ENCODE measurements around the gene ADAMTS17.

ADAMTS17 gene

GRCh38 chr15:99976000-99976399, 365.8 kb downstream of the ADAMTS17 start:
- Histone ChIP-seq H3K9me3 (ENCODE audit: insufficient read depth, low read length) (no peaks in the 10 kb centered on the region), H3K4me3 (ENCODE audit: low read length) (no peak overlapping the region), H3K36me3 (replicated peaks; ENCODE audit: low read depth, low read length) (no peaks in the 10 kb centered on the region), H3K27ac (ENCODE audit: low read length) (no peak overlapping the region), H4K20me1 (ENCODE audit: insufficient read depth, low read length) (no peaks in the 10 kb centered on the region), H3K4me1 (ENCODE audit: low read length) (no peaks in the 10 kb centered on the region), H3K27me3 (ENCODE audit: low read depth, low read length) (no peaks in the 10 kb centered on the region), H3K79me2 (ENCODE audit: low read length) (no peaks in the 10 kb centered on the region), H3K4me2 (ENCODE audit: low read length) (no peak overlapping the region), H2AFZ (ENCODE audit: low read depth, low read length) (no peak overlapping the region), H3K9ac (ENCODE audit: low read length) (no peak overlapping the region)
- TF ChIP-seq CTCF (IDR thresholded peaks at IDR 0.05; ENCODE audit: low read depth, low read length) (no peak), EZH2phosphoT487 (IDR thresholded peaks at IDR 0.05; ENCODE audit: low read depth) (no peak)

DNA sequence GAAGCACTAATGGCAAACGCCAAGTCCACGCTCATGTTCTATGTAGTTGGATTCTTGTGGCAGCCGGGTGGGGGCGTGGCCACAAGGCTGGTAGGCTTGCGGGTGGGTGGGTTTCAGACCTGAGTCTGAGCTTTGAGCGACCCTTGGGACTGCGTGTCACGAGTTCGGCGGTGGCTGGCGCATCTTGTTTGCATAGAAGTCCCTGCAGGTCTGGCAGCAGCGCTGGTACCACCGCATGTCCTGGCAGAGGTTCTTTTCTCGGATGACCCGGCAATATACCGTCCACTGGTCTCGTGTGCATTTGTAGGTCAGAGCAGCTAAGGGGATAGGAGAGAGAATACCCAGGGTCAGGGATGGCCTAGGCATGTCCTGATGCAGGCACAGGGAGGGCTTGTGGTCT, 367.5 kb downstream of the ADAMTS17 start:
- Histone ChIP-seq H3K79me2 (ENCODE audit: low read length) (no peaks in the 10 kb centered on the region), H3K4me3 (ENCODE audit: low read length) (no peak overlapping the region), H3K36me3 (replicated peaks; ENCODE audit: low read depth, low read length) (no peaks in the 10 kb centered on the region), H3K27me3 (ENCODE audit: low read depth, low read length) (peaks cover 4% of the 10 kb centered on the region; the same call in 1 of the 2 replicates), H3K4me1 (ENCODE audit: low read length) (no peaks in the 10 kb centered on the region), H2AFZ (ENCODE audit: low read depth, low read length) (no peak overlapping the region), H3K9me3 (ENCODE audit: insufficient read depth, low read length) (no peaks in the 10 kb centered on the region), H3K9ac (ENCODE audit: low read length) (no peak overlapping the region), H4K20me1 (ENCODE audit: insufficient read depth, low read length) (no peaks in the 10 kb centered on the region), H3K27ac (ENCODE audit: low read length) (no peak overlapping the region), H3K4me2 (ENCODE audit: low read length) (no peak overlapping the region)
- TF ChIP-seq CTCF (IDR thresholded peaks at IDR 0.05; ENCODE audit: low read depth, low read length) (no peak), EZH2phosphoT487 (IDR thresholded peaks at IDR 0.05; ENCODE audit: low read depth) (no peak)

DNA sequence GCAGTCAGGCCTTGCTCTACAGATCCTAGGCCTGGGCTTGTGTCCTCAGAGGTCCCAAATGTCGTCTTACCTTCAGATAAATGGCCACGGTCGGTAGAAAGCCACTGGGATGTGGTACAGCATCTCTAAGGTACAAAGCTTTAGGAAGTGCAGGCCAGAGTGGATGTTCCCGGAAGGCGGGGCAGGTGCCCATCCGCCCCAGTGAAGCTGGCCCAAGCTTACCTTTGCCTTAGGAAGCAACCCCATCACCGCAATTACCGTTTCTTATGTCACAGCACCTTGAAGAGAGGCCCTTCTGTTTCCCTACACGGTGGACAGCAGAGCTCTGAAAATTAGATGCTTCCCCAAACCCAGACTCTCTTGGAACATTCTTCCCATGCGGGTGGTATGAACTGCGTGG, 368.4 kb downstream of the ADAMTS17 start:
- Histone ChIP-seq H3K9me3 (ENCODE audit: insufficient read depth, low read length) (no peaks in the 10 kb centered on the region), H3K9ac (ENCODE audit: low read length) (no peak overlapping the region), H3K4me1 (ENCODE audit: low read length) (no peaks in the 10 kb centered on the region), H3K4me3 (ENCODE audit: low read length) (no peak overlapping the region), H3K79me2 (ENCODE audit: low read length) (no peaks in the 10 kb centered on the region), H4K20me1 (ENCODE audit: insufficient read depth, low read length) (no peaks in the 10 kb centered on the region), H3K27me3 (ENCODE audit: low read depth, low read length) (peaks cover 9% of the 10 kb centered on the region; the same call in 1 of the 2 replicates), H2AFZ (ENCODE audit: low read depth, low read length) (no peak overlapping the region), H3K4me2 (ENCODE audit: low read length) (no peak overlapping the region), H3K36me3 (replicated peaks; ENCODE audit: low read depth, low read length) (no peaks in the 10 kb centered on the region), H3K27ac (ENCODE audit: low read length) (no peak overlapping the region)
- no peak for TF ChIP-seq CTCF (IDR thresholded peaks at IDR 0.05; ENCODE audit: low read depth, low read length)
- no peak for TF ChIP-seq EZH2phosphoT487 (IDR thresholded peaks at IDR 0.05; ENCODE audit: low read depth)

DNA sequence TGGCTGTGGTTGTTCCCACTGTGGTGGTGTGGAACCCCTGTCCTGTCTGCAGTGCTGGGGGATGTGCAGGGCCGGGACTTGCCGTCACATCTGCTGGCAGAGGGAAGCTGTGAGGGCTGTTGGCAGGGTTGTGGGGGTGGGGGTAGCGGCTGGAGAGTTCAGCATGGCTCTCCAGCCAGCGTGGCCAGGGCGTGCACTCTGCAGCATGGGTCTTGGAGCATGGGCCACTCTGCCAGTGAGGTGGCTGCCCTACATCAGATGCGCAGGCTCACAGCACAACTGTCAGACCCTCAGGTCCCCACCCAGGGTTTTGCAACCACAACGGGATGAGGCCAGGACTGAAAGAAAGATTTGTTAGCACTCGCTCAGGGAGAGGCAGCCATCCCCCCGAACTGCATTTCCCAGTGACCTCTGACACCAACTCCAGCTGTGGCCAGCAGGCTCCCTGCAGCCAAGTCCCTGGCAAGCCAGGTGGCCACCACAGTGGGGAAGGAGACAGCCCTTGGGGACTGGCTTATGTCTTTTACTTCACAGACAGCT, 370.8 kb downstream of the ADAMTS17 start:
- no peaks in the 10 kb centered on the region for H3K36me3 ChIP-seq (replicated peaks; ENCODE audit: low read depth, low read length)
- no peak overlapping the region for H3K27ac ChIP-seq (ENCODE audit: low read length)
- no peaks in the 10 kb centered on the region for H3K4me1 ChIP-seq (ENCODE audit: low read length)
- no peak overlapping the region for H3K9ac ChIP-seq (ENCODE audit: low read length)
- H4K20me1 ChIP-seq (ENCODE audit: insufficient read depth, low read length), result no peaks in the 10 kb centered on the region
- no peaks in the 10 kb centered on the region for H3K9me3 ChIP-seq (ENCODE audit: insufficient read depth, low read length)
- H3K4me2 ChIP-seq (ENCODE audit: low read length), result no peak overlapping the region
- no peak overlapping the region for H3K4me3 ChIP-seq (ENCODE audit: low read length)
- TF ChIP-seq EZH2phosphoT487 (IDR thresholded peaks at IDR 0.05; ENCODE audit: low read depth) (no peak), CTCF (IDR thresholded peaks at IDR 0.05; ENCODE audit: low read depth, low read length) (no peak)
- no peaks in the 10 kb centered on the region for H3K79me2 ChIP-seq (ENCODE audit: low read length)
- no peak overlapping the region for H2AFZ ChIP-seq (ENCODE audit: low read depth, low read length)
- peaks cover 16% of the 10 kb centered on the region; the same call in 1 of the 2 replicates for H3K27me3 ChIP-seq (ENCODE audit: low read depth, low read length)

Measured in OCI-LY3 (cell line).